Hypothalamus (tissue), 51 donors: Measurements from ENCODE around the gene ACOX3.
"Not testable (repeated sequence)": the region's sequence is repeated elsewhere in the genome, so short reads cannot be mapped to it uniquely, and the experiment has no call there.

Experiments
- DNase-seq, 51 donors: peaks; one replicate each; lab custom pipeline; 2025; lab: John Stamatoyannopoulos, UW

ACOX3 gene

DNA sequence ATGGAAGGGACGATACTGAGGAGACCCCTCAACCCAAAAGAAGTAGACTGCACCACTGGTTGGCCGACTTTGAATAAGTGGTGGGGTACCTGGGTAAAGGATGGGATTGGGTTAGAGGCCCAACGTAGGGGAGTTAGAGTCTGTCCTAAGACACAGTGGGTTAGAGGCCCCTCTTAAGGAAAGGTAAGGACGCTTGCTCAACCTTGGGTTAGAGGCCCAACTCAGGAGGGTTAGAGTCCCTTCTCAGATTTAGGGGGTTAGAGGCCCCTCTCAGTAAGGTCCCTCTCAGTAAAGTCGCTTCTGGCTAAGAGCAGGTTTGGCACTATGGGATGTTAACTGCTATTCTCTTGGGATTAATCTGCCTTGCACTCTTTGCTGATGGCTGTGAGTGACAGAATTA, 81.3 kb downstream of the ACOX3 start:
- no peak for DNase-seq

GRCh38 chr4:8356856-8357255, 83.7 kb downstream of the ACOX3 start:
- no peak for DNase-seq

DNA sequence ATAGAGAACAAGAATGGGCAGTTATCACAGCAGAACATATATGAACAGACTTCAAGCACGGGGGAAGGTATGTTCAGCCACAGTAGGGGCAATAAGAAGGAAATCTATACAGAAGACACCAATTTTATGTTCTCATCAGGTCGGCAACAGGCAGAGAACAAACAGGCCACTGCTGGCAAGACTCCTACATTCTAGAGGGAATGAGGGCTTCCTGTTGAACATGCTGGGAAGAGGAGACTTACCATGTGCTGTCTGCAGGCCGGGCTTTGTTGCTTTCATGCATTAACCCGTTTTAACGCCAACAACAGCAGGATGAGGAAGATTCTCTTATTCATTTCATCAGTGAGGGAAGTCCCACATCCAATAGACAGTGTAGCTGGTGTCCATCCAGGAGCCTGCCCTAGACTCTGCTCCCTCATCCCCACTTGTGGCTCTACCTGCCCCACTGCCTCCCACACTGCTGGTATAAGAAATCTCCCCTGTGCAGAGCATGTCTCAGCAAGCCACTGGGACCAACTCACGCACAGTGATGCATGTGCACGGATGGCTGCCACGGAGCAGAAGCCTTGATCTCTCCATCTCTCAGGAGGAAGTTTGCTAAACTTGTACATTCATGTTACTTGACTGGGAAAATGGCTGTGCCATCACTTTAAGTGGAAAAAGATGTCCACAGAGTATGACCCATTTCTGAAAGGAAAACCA, 84.5 kb downstream of the ACOX3 start:
- no peak for DNase-seq

GRCh38 chr4:8355306-8355705, 85.2 kb downstream of the ACOX3 start:
- no peak for DNase-seq

DNA sequence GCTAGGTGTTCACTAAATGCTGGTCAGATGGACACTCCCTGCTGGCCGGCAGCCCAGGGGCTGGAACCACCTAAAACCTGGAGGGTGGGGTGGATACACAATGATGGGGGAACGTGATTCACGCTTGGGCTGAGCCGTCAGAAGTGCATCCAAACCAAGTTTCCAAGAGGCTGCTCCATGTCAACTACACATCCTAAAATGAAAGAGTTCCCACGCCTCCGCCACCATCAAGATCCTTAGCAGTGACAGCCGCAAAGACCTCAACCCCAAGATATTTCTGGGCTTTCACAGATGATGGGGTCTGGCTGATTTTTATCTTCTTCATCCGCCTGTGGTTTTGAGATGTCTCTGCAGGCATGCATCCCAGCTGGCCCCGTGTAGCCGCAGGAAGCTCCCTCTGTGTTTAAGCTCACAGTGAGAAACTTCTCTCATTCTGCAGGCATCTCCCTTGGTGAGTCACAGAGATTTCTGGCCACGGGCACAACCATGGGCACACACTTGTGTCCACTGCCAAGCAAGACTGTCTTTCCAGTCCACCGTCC, 86.5 kb downstream of the ACOX3 start:
- DNase-seq, result no peak

GRCh38 chr4:8353158-8353669, 87.3 kb downstream of the ACOX3 start:
- DNase-seq, result no peak

DNA sequence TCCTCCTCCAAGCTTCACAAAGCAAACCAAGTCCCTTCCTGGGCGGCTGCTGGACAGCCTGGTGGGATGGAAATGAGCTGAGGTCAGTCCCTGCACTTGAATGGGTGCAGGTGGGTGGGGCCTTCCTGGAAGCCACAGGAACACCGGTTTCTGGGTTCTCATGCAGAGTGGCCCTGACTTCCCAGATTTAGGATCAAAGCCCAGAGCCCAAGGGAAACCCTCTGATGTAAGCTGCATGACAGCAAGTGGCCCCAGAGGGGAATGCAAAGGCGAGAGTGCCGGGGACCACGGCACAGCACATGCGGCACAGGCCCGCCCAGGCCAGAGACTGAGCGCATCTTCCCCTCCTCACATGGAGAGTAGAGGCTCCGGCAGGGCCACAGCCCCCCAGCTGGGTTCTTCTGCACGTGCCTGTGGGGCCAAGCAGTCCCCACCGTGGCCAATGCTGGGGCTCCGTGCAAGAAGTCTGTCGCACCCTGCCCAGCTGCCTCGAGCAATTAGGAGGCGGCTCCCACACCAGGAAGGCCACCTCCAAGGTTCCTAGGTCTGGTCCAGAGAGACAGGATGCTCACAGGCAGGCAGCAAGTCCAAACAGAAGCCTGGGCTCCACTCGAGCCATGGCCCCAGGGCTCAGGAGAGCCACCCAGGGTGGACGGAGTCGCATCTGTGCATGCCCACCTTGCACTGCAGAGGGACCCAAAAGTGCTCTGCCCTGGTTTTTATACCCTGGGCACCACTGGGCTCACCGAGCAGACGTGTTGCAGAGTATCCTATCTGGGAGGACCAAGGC, 88.0 kb downstream of the ACOX3 start:
- DNase-seq, result no peak

DNA sequence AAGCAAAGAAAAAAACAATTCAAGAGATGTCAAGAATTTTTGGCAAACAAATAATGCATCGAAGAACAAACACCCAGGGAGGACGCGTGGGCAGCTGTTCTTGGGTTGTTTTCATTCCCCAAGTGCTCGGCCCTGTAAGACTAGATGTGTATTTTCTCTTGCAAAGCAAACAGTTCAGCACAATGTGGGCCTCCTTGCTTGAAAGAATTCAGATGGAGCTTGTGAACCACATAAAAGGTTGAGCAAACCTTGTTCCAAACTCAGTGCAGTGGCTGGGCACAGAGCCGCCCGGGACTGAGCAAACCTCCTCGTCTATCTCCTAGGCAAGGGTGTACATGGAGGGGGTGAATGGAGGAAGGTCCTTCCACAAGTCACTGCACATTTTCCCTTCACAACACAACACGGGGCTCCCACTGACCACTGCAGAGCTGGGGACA, 88.6 kb downstream of the ACOX3 start:
- DNase-seq, result peak in 4 of 51 donors; percentile 12 to 40 (median 17)

DNA sequence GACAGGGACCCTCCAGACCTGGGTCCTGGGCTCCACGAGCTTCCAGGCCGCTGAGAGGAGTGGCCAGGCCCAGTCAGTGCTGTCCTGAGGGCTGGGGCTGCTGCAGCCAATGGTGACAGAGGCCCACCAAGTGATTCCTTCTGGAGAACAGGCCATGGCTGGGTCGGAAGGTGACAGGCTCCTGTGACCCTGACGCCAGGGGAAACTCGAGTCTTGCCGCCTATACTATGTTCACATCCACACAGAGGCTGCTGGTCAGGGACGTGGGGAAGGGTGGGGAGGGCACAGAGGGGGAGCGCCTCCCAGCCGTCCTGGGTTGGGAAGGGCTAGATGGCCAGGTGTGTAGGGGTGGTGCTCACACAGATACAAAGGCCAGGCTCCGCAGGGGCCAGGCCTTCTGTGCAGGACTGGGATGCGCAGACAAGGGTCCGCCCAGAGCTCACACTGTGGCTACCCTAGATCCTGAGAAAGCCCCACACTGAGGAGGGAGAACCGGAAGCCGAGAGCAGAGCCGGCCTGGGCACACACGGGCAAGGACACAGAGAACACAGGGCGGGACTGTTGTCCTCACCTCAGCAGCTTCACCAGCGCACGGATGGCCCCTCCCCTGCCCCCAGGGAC, 89.6 kb downstream of the ACOX3 start:
- no peak for DNase-seq

GRCh38 chr4:8350352-8350751, 90.2 kb downstream of the ACOX3 start:
- DNase-seq, result no peak

GRCh38 chr4:8349664-8350236, 90.8 kb downstream of the ACOX3 start:
- DNase-seq, result no peak

GRCh38 chr4:8349236-8349635, 91.3 kb downstream of the ACOX3 start:
- DNase-seq, result not testable (repeated sequence)

- DNase-seq, result no peak
Measured at GRCh38 chr4:8348071-8348470, 92.5 kb downstream of the ACOX3 start.

GRCh38 chr4:8347660-8348059, 92.9 kb downstream of the ACOX3 start:
- no peak for DNase-seq

DNA sequence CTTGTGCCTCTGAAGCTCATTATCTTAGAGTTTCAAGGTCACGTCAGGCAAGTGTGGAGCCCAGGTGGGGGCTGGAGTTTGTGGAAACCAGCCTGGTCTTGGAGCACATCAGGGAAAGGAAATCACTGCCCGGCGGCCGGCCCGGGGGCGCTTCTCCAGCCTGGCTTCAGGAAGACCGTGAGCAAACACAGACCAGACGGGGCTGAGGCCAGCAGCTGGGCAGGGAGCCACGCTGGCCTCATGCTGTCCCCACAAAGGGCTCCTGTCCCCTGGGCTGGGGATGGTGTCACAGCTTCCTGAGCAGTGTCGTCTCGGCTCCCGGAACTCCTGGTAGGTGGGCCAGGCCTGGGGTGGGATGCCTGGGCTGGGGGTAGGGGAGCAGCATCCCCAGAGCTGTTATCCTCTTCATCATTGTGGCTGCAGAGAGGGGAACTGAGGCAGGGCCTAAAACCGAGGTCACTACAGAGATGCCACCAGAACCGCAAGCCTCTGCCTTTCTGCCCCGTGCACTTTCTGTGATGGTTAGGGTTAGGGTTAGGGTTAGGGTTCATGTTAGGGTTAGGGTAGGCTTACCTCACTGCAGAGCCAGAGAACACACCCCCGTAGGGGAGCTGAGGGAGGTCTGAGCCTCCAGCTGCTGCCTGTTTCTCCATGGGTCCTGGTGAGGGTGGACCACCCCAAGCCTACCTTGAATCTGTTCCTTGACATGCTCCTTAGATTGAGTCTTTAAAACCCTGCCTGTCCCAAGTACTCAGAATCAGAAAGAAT, 93.5 kb downstream of the ACOX3 start:
- peak in 31 of 51 donors; percentile 19 to 77 (median 44) for DNase-seq

- no peak for DNase-seq
Measured at GRCh38 chr4:8345946-8346814, 94.3 kb downstream of the ACOX3 start.

- DNase-seq, result no peak
Measured at GRCh38 chr4:8345053-8345945, 95.2 kb downstream of the ACOX3 start.

- no peak for DNase-seq
Measured at GRCh38 chr4:8344377-8344776, 96.1 kb downstream of the ACOX3 start.
